SK-N-SH (cell line): Measurements from ENCODE around the gene MGAM2. TPM values are rescaled to one million over a fixed set of nuclear protein-coding genes. Genes with fewer than 3 reads are reported as not detected.

Experiments
- CTCF ChIA-PET: fragments of 300-600, 350-600 bp; formaldehyde crosslinking; extraction: SDS; loops from one replicate; lab custom pipeline; 2021; lab: Yijun Ruan, JAX
- POLR2A ChIA-PET: fragments of 350-600 bp; sonication (Branson Sonifier 250); formaldehyde crosslinking; extraction: SDS; loops from one replicate; lab custom pipeline; 2020; ENCODE audit warnings: antibody characterized with exemption, inconsistent platforms; lab: Yijun Ruan, JAX
- DNase-seq: peaks from one replicate; pipeline ENCODE4 v3.0.0; 2012
- H2AFZ ChIP-seq: fragments of 200-600 bp; sonication (generic); 2 replicates; pipeline ENCODE4 v1.8.1; 2016; ENCODE audit warnings: antibody characterized with exemption, mild to moderate bottlenecking, low read depth
- H3F3A ChIP-seq: fragments of 200-600 bp; sonication (generic); replicated peaks from 2 replicates; pipeline ENCODE3; 2016; ENCODE audit warnings: antibody characterized with exemption, mild to moderate bottlenecking; ENCODE audit not compliant: insufficient read depth
- H3K27ac ChIP-seq, 2 experiments: fragments of 200-500 bp in 1 of 2; fragments of 200-600 bp in 1 of 2; sonication (Bioruptor generic) in 1 of 2; sonication (generic), shearing (Covaris generic) in 1 of 2; 2 replicates each; pipeline versions ENCODE4 v1.5.1 to v1.6.1; 2014 to 2016; ENCODE audit warnings: low read depth in 2 of 2, inconsistent platforms in 1 of 2, low read length in 1 of 2, mild to moderate bottlenecking in 1 of 2, mixed read lengths in 1 of 2
- H3K27me3 ChIP-seq: fragments of 200-600 bp; sonication (generic), shearing (Covaris generic); 2 replicates; pipeline ENCODE4 v1.6.1; 2016; ENCODE audit warnings: mixed run types; ENCODE audit not compliant: insufficient read depth
- H3K36me3 ChIP-seq, 2 experiments: fragments of 200-500 bp in 1 of 2; fragments of 200-600 bp in 1 of 2; sonication (Bioruptor generic) in 1 of 2; sonication (generic) in 1 of 2; replicated peaks in 1 of 2; 2 replicates each; pipeline versions ENCODE3 to v1.5.1; 2014 to 2016; ENCODE audit warnings: low read length in 1 of 2, mild to moderate bottlenecking in 1 of 2; ENCODE audit not compliant: insufficient read depth in 2 of 2, control insufficient read depth in 1 of 2
- H3K4me1 ChIP-seq, 2 experiments: fragments of 200-500 bp in 1 of 2; fragments of 200-600 bp in 1 of 2; sonication (Bioruptor generic) in 1 of 2; sonication (generic), shearing (Covaris generic) in 1 of 2; 2 replicates each; pipeline versions ENCODE4 v1.5.1 to v1.6.1; 2014 to 2016; ENCODE audit warnings: low read depth in 1 of 2, low read length in 1 of 2, mixed run types in 1 of 2; ENCODE audit not compliant: insufficient read depth in 2 of 2, control insufficient read depth in 1 of 2
- H3K4me2 ChIP-seq: fragments of 200-600 bp; sonication (generic), shearing (Covaris generic); 2 replicates; pipeline ENCODE4 v1.6.1; 2017; ENCODE audit warnings: mixed run types
- H3K4me3 ChIP-seq, 2 experiments: fragments of 200-500 bp in 1 of 2; fragments of 200-600 bp in 1 of 2; sonication (Bioruptor generic) in 1 of 2; sonication (generic), shearing (Covaris generic) in 1 of 2; 2 replicates each; pipeline versions ENCODE4 v1.5.1 to v1.8.1; 2014 to 2016; ENCODE audit warnings: low read depth in 2 of 2, inconsistent platforms in 1 of 2, low read length in 1 of 2, mild to moderate bottlenecking in 1 of 2, mixed read lengths in 1 of 2, moderate library complexity in 1 of 2
- H3K79me2 ChIP-seq: fragments of 200-600 bp; sonication (generic); 2 replicates; pipeline ENCODE4 v1.8.1; 2017; ENCODE audit warnings: mild to moderate bottlenecking; ENCODE audit not compliant: insufficient read depth
- H3K9ac ChIP-seq: fragments of 200-600 bp; sonication (generic); 2 replicates; pipeline ENCODE4 v1.6.1; 2017; ENCODE audit warnings: mixed run types
- H3K9me2 ChIP-seq: fragments of 200-600 bp; sonication (generic); 2 replicates; pipeline ENCODE4 v1.6.1; 2017; ENCODE audit warnings: mixed run types
- H3K9me3 ChIP-seq: fragments of 200-600 bp; sonication (generic); 2 replicates; pipeline ENCODE4 v1.6.1; 2017; ENCODE audit warnings: mixed run types, mild to moderate bottlenecking, moderate library complexity
- H4K20me1 ChIP-seq: fragments of 200-600 bp; sonication (generic); 2 replicates; pipeline ENCODE4 v1.6.1; 2017; ENCODE audit warnings: mild to moderate bottlenecking, mixed run types; ENCODE audit not compliant: insufficient read depth
- ELF1 ChIP-seq: IDR thresholded peaks from 2 replicates; pipeline ENCODE4 v1.4.0; 2012
- EZH2phosphoT487 ChIP-seq: fragments of 200-600 bp; sonication (generic); IDR thresholded peaks from 2 replicates; pipeline ENCODE4 v1.6.1; 2017; ENCODE audit warnings: low read depth, mixed run types, mild to moderate bottlenecking, antibody characterized with exemption, moderate library complexity, borderline replicate concordance
- FOSL2 ChIP-seq: IDR thresholded peaks from 2 replicates; pipeline ENCODE4 v1.4.0; 2012; ENCODE audit warnings: low read depth, mild to moderate bottlenecking, moderate library complexity, borderline replicate concordance
- FOXJ3 ChIP-seq: sonication (generic); formaldehyde crosslinking; IDR thresholded peaks from 2 replicates; pipeline ENCODE4 v1.5.1; 2020; ENCODE audit warnings: mild to moderate bottlenecking, missing genetic modification reagents
- GABPA ChIP-seq: IDR thresholded peaks from 2 replicates; pipeline ENCODE4 v1.4.0; 2012; ENCODE audit warnings: low read depth, mild to moderate bottlenecking
- JUND ChIP-seq: IDR thresholded peaks from 2 replicates; pipeline ENCODE4 v1.4.0; 2012
- MEF2A ChIP-seq: IDR thresholded peaks from 2 replicates; pipeline ENCODE4 v1.4.0; 2012; ENCODE audit warnings: low read depth, borderline replicate concordance
- MXI1 ChIP-seq: IDR thresholded peaks from 2 replicates; pipeline ENCODE4 v1.6.1; 2012; ENCODE audit warnings: mild to moderate bottlenecking, low read depth, low read length, improper control_type of control experiment
- NFIC ChIP-seq: IDR thresholded peaks from 2 replicates; pipeline ENCODE4 v1.4.0; 2012; ENCODE audit warnings: borderline replicate concordance
- RCOR1 ChIP-seq: fragments of 150-350 bp; IDR thresholded peaks from 2 replicates; pipeline ENCODE4 v1.6.1; 2017; ENCODE audit warnings: antibody characterized with exemption, low read length
- SMC3 ChIP-seq: IDR thresholded peaks from 2 replicates; pipeline ENCODE4 v1.6.1; 2012; ENCODE audit warnings: low read depth, low read length, improper control_type of control experiment
- TCF12 ChIP-seq: IDR thresholded peaks from 2 replicates; pipeline ENCODE4 v1.4.0; 2012
- WGBS: methylation state at CpG from one replicate; pipeline ENCODE4 v1.1.6; 2017; ENCODE audit warnings: low lambda C conversion rate; 5-methylcytosine and 5-hydroxymethylcytosine counted together
- polyA plus RNA-seq, 3 experiments: library from polyadenylated mRNA; depleted of rRNA; stranded (reverse); fragments of >200 nt; gene quantifications; 2 replicates each; pipeline ENCODE4 v1.2.3, GENCODE V29; 2012
- TF ChIP-seq, protein P1 (sequence below): IDR thresholded peaks from 2 replicates; pipeline ENCODE4; 2012
- TF ChIP-seq, protein P2 (sequence below): IDR thresholded peaks from 2 replicates; pipeline ENCODE4 v1.4.0; 2012; ENCODE audit warnings: low read depth, borderline replicate concordance
- TF ChIP-seq, protein P3 (sequence below): IDR thresholded peaks from 2 replicates; pipeline ENCODE4 v1.4.0; 2012; ENCODE audit warnings: low read depth, borderline replicate concordance

MGAM2 gene
- polyA plus RNA-seq, 1 of the 3 experiments (the other 2 are of a cell fraction): not detected

DNA sequence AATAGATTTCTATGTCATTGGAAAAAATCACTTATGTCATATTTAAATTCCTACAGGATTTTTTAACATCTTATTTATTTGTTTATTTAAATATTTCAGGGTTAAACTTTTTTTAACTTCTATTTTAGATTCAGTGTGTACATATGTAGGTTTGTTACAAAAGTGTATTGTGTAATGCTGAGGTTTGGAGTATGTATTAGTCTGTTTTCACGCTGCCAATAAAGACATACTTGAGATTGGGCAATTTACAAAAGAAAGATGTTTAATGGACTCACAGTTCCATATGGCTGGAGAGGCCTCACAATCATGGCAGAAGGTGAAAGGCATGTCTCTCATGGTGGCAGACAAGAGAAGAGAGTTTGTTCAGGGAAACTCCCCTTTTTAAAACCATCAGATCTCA, 65.4 kb downstream of the MGAM2 start:
- Histone ChIP-seq H3K27me3 (peaks cover 4% of the 10 kb centered on the region), H3F3A (peaks cover 8% of the 10 kb centered on the region), H3K4me3 (no peak overlapping the region), H3K79me2 (no peaks in the 10 kb centered on the region), H2AFZ (no peak overlapping the region), H3K36me3 (no peaks in the 10 kb centered on the region), H3K9me3 (no peaks in the 10 kb centered on the region), H3K4me1 (no peaks in the 10 kb centered on the region), H3K4me2 (no peak overlapping the region), H4K20me1 (no peaks in the 10 kb centered on the region), H3K9ac (no peak overlapping the region), H3K9me2 (no peaks in the 10 kb centered on the region), H3K27ac (no peak overlapping the region)
- TF ChIP-seq ELF1: no peak
- TF ChIP-seq FOSL2: no peak
- TF ChIP-seq, protein P1, sequence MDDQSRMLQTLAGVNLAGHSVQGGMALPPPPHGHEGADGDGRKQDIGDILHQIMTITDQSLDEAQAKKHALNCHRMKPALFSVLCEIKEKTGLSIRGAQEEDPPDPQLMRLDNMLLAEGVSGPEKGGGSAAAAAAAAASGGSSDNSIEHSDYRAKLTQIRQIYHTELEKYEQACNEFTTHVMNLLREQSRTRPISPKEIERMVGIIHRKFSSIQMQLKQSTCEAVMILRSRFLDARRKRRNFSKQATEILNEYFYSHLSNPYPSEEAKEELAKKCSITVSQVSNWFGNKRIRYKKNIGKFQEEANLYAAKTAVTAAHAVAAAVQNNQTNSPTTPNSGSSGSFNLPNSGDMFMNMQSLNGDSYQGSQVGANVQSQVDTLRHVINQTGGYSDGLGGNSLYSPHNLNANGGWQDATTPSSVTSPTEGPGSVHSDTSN: no peak
- no peak for TF ChIP-seq GABPA
- no peak for TF ChIP-seq FOXJ3
- TF ChIP-seq NFIC: no peak
- TF ChIP-seq, protein P2, sequence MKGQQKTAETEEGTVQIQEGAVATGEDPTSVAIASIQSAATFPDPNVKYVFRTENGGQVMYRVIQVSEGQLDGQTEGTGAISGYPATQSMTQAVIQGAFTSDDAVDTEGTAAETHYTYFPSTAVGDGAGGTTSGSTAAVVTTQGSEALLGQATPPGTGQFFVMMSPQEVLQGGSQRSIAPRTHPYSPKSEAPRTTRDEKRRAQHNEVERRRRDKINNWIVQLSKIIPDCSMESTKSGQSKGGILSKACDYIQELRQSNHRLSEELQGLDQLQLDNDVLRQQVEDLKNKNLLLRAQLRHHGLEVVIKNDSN: no peak
- TF ChIP-seq JUND: no peak
- TF ChIP-seq EZH2phosphoT487: no peak
- no peak for TF ChIP-seq MXI1
- TF ChIP-seq SMC3: no peak
- TF ChIP-seq TCF12: no peak
- whole genome bisulfite sequencing: 3% methylated on average over 1 of the region's 1 CpG
- ChIA-PET CTCF (no interaction called here), POLR2A (no interaction called here)
- no peak for DNase-seq

DNA sequence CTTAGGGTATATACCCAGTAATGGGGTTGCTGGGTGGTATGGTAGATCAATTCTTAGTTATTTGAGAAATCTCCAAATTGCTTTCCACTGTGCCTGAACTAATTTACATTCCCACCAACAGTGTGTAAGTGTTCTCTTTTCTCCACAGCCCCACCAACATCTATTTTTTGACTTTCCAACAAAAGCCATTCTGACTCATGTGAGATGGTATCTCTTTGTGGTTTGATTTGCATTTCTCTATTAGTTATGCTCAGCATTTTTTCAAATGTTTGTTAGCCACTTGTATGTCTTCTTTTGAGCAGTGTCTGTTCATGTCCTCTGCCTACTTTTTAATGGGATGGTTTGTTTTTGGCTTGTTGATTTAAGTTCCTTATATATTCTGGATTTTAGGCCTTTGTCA, 66.4 kb downstream of the MGAM2 start:
- Histone ChIP-seq H3K9me3 (no peaks in the 10 kb centered on the region), H4K20me1 (no peaks in the 10 kb centered on the region), H3K27me3 (peaks cover 4% of the 10 kb centered on the region), H3K9ac (no peak overlapping the region), H3K4me1 (no peaks in the 10 kb centered on the region), H3K36me3 (no peaks in the 10 kb centered on the region), H3K9me2 (no peaks in the 10 kb centered on the region), H3F3A (peaks cover 8% of the 10 kb centered on the region), H3K79me2 (no peaks in the 10 kb centered on the region), H3K4me2 (no peak overlapping the region), H3K27ac (no peak overlapping the region), H2AFZ (no peak overlapping the region), H3K4me3 (no peak overlapping the region)
- CTCF ChIA-PET: no interaction called here
- POLR2A ChIA-PET: no interaction called here
- DNase-seq: no peak
- TF ChIP-seq, protein P3, sequence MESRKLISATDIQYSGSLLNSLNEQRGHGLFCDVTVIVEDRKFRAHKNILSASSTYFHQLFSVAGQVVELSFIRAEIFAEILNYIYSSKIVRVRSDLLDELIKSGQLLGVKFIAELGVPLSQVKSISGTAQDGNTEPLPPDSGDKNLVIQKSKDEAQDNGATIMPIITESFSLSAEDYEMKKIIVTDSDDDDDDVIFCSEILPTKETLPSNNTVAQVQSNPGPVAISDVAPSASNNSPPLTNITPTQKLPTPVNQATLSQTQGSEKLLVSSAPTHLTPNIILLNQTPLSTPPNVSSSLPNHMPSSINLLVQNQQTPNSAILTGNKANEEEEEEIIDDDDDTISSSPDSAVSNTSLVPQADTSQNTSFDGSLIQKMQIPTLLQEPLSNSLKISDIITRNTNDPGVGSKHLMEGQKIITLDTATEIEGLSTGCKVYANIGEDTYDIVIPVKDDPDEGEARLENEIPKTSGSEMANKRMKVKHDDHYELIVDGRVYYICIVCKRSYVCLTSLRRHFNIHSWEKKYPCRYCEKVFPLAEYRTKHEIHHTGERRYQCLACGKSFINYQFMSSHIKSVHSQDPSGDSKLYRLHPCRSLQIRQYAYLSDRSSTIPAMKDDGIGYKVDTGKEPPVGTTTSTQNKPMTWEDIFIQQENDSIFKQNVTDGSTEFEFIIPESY: no peak
- peak; percentile 41; the same call in 1 of the 2 replicates for TF ChIP-seq TCF12
- TF ChIP-seq, protein P1: 0 out of 2 replicates have a peak, but pooled peaks have one; percentile 21
- no peak for TF ChIP-seq MEF2A
- TF ChIP-seq RCOR1: no peak
- TF ChIP-seq JUND: peak; percentile 61
- TF ChIP-seq FOSL2: peak; percentile 57; the same call in 1 of the 2 replicates
- TF ChIP-seq NFIC: no peak
